ENCODE results near the gene TOP1.
"Not testable (repeated sequence)": the region's sequence is repeated elsewhere in the genome, so short reads cannot be mapped to it uniquely, and the experiment has no call there.

Gene TOP1

DNA sequence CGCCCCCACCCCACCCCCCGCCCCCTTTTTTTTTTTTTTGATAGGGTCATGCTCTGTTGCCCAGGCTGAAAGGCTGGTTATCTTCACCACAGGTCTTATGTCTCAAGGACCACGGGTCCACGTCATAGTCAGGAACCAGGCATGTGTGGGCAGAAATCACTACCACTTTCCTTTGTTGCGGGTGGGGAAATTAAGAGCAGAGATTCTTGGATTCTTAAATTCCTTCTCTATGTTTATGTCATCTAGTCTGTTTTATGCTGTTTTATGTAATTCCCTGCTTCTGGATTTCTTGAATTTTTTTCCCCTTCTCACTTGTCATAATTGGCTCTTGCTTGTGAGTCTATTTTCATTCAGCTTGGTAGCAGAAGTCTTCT is 82.9 kb downstream of the TOP1 start:
- Mint-ChIP-seq H3K36me3 (peaks cover 43% of the 10 kb centered on the region), H3K27ac (no peak overlapping the region), H3K9me3 (no peaks in the 10 kb centered on the region), H3K4me3 (no peak overlapping the region), H3K27me3 (no peaks in the 10 kb centered on the region), H3K4me1 (no peaks in the 10 kb centered on the region)
- CTCF ChIA-PET: interaction anchor here (1.3 to 2.7 kb wide), 3 partner anchors 23 to 121 kb away, joined by 3 to 8 read pairs (median 3); no protein-coding TSS in a partner anchor
- DNase-seq: no peak

- Mint-ChIP-seq H3K36me3 (peaks cover 54% of the 10 kb centered on the region), H3K27me3 (no peaks in the 10 kb centered on the region), H3K4me1 (peaks cover 13% of the 10 kb centered on the region), H3K9me3 (no peaks in the 10 kb centered on the region), H3K4me3 (no peak overlapping the region), H3K27ac (no peak overlapping the region)
- CTCF ChIA-PET: no interaction called here
- DNase-seq: no peak
Measured at GRCh38 chr20:41116282-41116956, 87.8 kb downstream of the TOP1 start.

- CTCF ChIA-PET: interaction anchor here (1.0 to 1.3 kb wide), 2 partner anchors 28 to 127 kb away, joined by 3 read pairs; no protein-coding TSS in a partner anchor
- H3K36me3 Mint-ChIP-seq: peaks cover 70% of the 10 kb centered on the region
- not testable (repeated sequence) for H3K27me3 Mint-ChIP-seq, H3K9me3 Mint-ChIP-seq, DNase-seq, H3K4me3 Mint-ChIP-seq, H3K27ac Mint-ChIP-seq
- H3K4me1 Mint-ChIP-seq: peaks cover 16% of the 10 kb centered on the region
Measured at GRCh38 chr20:41118159-41118558, 89.5 kb downstream of the TOP1 start.

DNA sequence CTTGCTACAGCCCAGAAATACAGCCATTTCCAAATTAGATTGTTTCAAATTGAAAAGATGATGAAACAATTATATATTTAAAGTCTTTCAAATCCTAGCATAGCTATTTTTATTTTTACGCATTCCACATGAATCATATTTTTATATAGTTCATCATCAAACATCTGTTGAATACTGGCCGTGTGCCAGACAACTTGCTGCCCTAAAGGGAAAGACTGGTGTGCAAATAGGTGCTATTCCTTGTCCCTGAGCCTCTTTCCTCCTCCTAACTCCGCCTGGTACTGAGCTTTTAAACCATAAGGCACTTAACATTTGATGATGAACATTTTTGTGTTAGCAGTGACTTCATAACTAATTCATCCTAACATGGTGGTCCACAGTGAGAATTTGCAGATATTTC is 90.0 kb downstream of the TOP1 start:
- no peak for DNase-seq
- no peak overlapping the region for H3K4me3 Mint-ChIP-seq
- H3K4me1 Mint-ChIP-seq: peaks cover 16% of the 10 kb centered on the region
- H3K36me3 Mint-ChIP-seq: peaks cover 70% of the 10 kb centered on the region
- no peak overlapping the region for H3K27ac Mint-ChIP-seq
- no peaks in the 10 kb centered on the region for H3K9me3 Mint-ChIP-seq
- CTCF ChIA-PET: interaction anchor here (1.0 to 1.3 kb wide), 2 partner anchors 28 to 128 kb away, joined by 3 read pairs; no protein-coding TSS in a partner anchor
- no peaks in the 10 kb centered on the region for H3K27me3 Mint-ChIP-seq

DNA sequence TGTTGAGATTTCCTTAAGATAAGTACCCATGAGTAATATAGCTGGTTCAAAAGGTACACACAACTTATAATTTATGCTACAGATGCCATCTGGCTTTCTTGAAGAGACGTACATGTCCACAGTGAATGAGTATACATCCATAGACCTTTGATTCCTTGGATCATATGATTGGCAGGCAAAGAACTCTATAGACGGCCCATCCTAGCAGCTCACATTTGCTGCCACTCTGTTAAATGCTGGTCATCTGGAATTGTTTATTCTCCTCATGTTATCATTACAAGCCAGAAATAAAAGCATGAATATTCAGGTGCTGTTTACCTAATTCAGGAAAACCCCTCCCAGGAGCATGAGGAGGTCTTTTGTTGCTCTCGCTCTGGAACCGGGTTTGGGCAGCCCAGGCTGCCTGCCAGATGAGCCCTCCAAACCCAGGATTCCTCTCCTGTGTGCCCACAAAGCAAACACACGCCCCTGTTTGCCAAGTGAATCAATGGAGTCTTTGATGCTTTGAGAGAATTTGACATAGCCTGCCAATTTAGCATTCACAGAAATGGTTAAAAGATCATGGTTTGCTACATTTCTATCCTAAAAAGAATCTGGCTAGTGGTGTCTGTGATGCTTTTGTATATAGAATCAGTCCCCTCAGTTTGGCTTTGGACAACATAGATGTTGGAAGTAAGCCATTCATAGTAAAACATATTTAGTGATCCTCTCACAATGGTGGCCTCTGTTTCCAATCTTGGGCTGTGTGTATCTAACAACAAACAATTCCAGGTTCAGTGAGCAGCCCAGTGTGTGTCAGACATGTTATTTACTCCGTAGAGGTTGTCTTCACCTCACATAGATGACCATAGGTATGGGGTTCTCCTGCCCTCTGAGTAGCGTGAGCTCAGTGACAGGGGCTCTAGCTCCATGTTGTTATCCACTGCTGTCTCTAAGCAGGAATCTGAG is 91.3 kb downstream of the TOP1 start:
- no peak for DNase-seq
- peaks cover 69% of the 10 kb centered on the region for H3K36me3 Mint-ChIP-seq
- CTCF ChIA-PET: interaction anchor here (1.0 to 2.0 kb wide), 4 partner anchors 15 to 53 kb away, joined by 3 to 12 read pairs (median 3); no protein-coding TSS in a partner anchor
- peaks cover 16% of the 10 kb centered on the region for H3K4me1 Mint-ChIP-seq
- no peaks in the 10 kb centered on the region for H3K9me3 Mint-ChIP-seq
- no peak overlapping the region for H3K4me3 Mint-ChIP-seq
- no peaks in the 10 kb centered on the region for H3K27me3 Mint-ChIP-seq
- no peak overlapping the region for H3K27ac Mint-ChIP-seq

DNA sequence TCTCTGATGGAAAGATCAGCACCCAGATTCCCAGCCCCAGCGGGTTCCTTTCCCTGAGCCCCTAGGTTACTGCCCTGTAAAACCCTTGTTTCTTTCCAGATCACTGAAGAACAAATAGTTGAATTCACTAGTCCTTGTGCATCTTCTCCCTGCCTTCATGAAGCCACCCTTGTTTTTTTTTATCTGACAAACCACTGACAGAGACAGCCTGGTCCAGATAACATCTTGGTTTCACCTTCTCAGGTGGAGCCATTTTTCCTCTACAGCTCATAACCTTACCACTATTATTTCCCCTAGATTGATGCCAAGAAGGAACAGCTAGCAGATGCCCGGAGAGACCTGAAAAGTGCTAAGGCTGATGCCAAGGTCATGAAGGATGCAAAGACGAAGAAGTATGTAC is 92.8 kb downstream of the TOP1 start:
- CTCF ChIA-PET: interaction anchor here (1.4 to 2.0 kb wide), 4 partner anchors 13 to 153 kb away, joined by 3 to 12 read pairs (median 4); no protein-coding TSS in a partner anchor
- no peak for DNase-seq
- H3K27ac Mint-ChIP-seq: peak overlapping the region; percentile 46
- peaks cover 16% of the 10 kb centered on the region for H3K4me1 Mint-ChIP-seq
- no peaks in the 10 kb centered on the region for H3K9me3 Mint-ChIP-seq
- H3K27me3 Mint-ChIP-seq: no peaks in the 10 kb centered on the region
- no peak overlapping the region for H3K4me3 Mint-ChIP-seq
- H3K36me3 Mint-ChIP-seq: peaks cover 67% of the 10 kb centered on the region

DNA sequence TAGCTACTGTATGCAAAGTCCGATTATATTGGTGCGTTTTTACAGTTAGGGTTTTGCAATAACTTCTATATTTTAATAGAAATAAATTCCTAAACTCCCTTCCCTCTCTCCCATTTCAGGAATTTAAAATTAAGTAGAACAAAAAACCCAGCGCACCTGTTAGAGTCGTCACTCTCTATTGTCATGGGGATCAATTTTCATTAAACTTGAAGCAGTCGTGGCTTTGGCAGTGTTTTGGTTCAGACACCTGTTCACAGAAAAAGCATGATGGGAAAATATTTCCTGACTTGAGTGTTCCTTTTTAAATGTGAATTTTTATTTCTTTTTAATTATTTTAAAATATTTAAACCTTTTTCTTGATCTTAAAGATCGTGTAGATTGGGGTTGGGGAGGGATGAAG is 95.0 kb downstream of the TOP1 start:
- no peak overlapping the region for H3K4me3 Mint-ChIP-seq
- H3K27ac Mint-ChIP-seq: no peak overlapping the region
- CTCF ChIA-PET: no interaction called here

GRCh38 chr20:41124451-41125094 is 96.0 kb downstream of the TOP1 start:
- CTCF ChIA-PET: interaction anchor here (2.0 kb wide), 1 partner anchor 10 kb away, joined by 11 read pairs; no protein-coding TSS in a partner anchor
- DNase-seq: no peak
- no peaks in the 10 kb centered on the region for H3K27me3 Mint-ChIP-seq
- H3K4me1 Mint-ChIP-seq: peaks cover 16% of the 10 kb centered on the region
- no peaks in the 10 kb centered on the region for H3K9me3 Mint-ChIP-seq
- no peak overlapping the region for H3K27ac Mint-ChIP-seq
- H3K36me3 Mint-ChIP-seq: peaks cover 63% of the 10 kb centered on the region
- no peak overlapping the region for H3K4me3 Mint-ChIP-seq

More for the DNA sequence above, 95.0 kb downstream of the TOP1 start:
- H3K27me3 Mint-ChIP-seq: no peaks in the 10 kb centered on the region
- peaks cover 16% of the 10 kb centered on the region for H3K4me1 Mint-ChIP-seq
- DNase-seq: no peak
- H3K36me3 Mint-ChIP-seq: peaks cover 61% of the 10 kb centered on the region
- no peaks in the 10 kb centered on the region for H3K9me3 Mint-ChIP-seq

GRCh38 chr20:41125530-41126457 is 97.2 kb downstream of the TOP1 start:
- Mint-ChIP-seq H3K27me3 (no peaks in the 10 kb centered on the region), H3K27ac (peak overlapping the region; percentile 13), H3K36me3 (peaks cover 56% of the 10 kb centered on the region), H3K4me1 (peaks cover 10% of the 10 kb centered on the region), H3K4me3 (no peak overlapping the region), H3K9me3 (no peaks in the 10 kb centered on the region)
- CTCF ChIA-PET: interaction anchor here (2.0 kb wide), 1 partner anchor 9 kb away, joined by 11 read pairs; no protein-coding TSS in a partner anchor
- DNase-seq: no peak

DNA sequence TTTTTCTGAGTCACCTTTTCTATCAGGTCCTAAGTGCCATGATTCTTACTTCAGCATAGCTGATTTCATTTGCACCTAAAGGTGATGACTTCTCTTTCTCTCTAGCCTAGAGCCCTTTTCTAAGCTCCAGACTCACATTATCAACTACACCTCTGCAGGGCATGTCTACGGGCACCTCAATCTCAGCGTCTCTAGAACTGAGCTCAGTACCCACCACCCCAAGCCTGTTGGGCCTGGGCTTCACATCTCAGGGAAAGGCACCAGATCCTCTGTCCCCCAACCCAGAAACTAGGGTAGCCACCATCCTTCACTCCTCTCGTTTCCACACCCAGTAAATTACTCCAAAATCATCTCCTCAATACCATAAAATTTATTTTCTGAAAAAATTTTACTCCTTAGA is 98.1 kb downstream of the TOP1 start:
- Mint-ChIP-seq H3K36me3 (peaks cover 47% of the 10 kb centered on the region), H3K4me3 (no peak overlapping the region), H3K27me3 (no peaks in the 10 kb centered on the region), H3K4me1 (peaks cover 2% of the 10 kb centered on the region), H3K27ac (no peak overlapping the region), H3K9me3 (no peaks in the 10 kb centered on the region)
- DNase-seq: no peak
- CTCF ChIA-PET: no interaction called here

- H3K4me3 Mint-ChIP-seq, H3K27me3 Mint-ChIP-seq, CTCF ChIA-PET, DNase-seq, H3K27ac Mint-ChIP-seq, H3K4me1 Mint-ChIP-seq, H3K9me3 Mint-ChIP-seq: not testable (repeated sequence)
- peaks cover 32% of the 10 kb centered on the region for H3K36me3 Mint-ChIP-seq
Measured at GRCh38 chr20:41128317-41128716, 99.7 kb downstream of the TOP1 start.

GRCh38 chr20:41131594-41132387 is 103.2 kb downstream of the TOP1 start:
- H3K4me3 Mint-ChIP-seq: no peak overlapping the region
- no peaks in the 10 kb centered on the region for H3K27me3 Mint-ChIP-seq
- no peaks in the 10 kb centered on the region for H3K9me3 Mint-ChIP-seq
- DNase-seq: peak; percentile 19
- H3K27ac Mint-ChIP-seq: peak overlapping the region; percentile 9
- peaks cover 33% of the 10 kb centered on the region for H3K4me1 Mint-ChIP-seq
- CTCF ChIA-PET: interaction anchor here (0.6 to 12.7 kb wide), 6 partner anchors 11 to 164 kb away, joined by 3 to 240 read pairs (median 4); no protein-coding TSS in a partner anchor
- peaks cover 7% of the 10 kb centered on the region for H3K36me3 Mint-ChIP-seq
